HUES48 (cell line): ENCODE data around the gene MOV10.

Experiments
- H3K27ac ChIP-seq: one replicate; pipeline ENCODE4 v1.7.0; 2013; ENCODE audit warnings: low read depth, low read length, inconsistent platforms
- H3K27me3 ChIP-seq: 2 replicates; pipeline ENCODE4 v1.6.1; 2013; ENCODE audit warnings: mild to moderate bottlenecking, low read length; ENCODE audit not compliant: control insufficient read depth, insufficient read depth
- H3K36me3 ChIP-seq: 2 replicates; pipeline ENCODE4 v1.6.1; 2013; ENCODE audit warnings: low read length; ENCODE audit not compliant: control insufficient read depth, insufficient read depth
- H3K4me1 ChIP-seq: 2 replicates; pipeline ENCODE4 v1.6.1; 2013; ENCODE audit warnings: mild to moderate bottlenecking, low read length; ENCODE audit not compliant: control insufficient read depth, insufficient read depth
- H3K4me3 ChIP-seq: 2 replicates; pipeline ENCODE4 v1.5.1; 2013; ENCODE audit warnings: mild to moderate bottlenecking, low read depth, low read length
- H3K9ac ChIP-seq: 2 replicates; pipeline ENCODE4 v1.6.1; 2013; ENCODE audit warnings: mild to moderate bottlenecking, low read depth, low read length, moderate library complexity
- H3K9me3 ChIP-seq: 2 replicates; pipeline ENCODE4 v1.6.1; 2013; ENCODE audit warnings: low read length; ENCODE audit not compliant: control insufficient read depth, insufficient read depth

Gene MOV10

DNA sequence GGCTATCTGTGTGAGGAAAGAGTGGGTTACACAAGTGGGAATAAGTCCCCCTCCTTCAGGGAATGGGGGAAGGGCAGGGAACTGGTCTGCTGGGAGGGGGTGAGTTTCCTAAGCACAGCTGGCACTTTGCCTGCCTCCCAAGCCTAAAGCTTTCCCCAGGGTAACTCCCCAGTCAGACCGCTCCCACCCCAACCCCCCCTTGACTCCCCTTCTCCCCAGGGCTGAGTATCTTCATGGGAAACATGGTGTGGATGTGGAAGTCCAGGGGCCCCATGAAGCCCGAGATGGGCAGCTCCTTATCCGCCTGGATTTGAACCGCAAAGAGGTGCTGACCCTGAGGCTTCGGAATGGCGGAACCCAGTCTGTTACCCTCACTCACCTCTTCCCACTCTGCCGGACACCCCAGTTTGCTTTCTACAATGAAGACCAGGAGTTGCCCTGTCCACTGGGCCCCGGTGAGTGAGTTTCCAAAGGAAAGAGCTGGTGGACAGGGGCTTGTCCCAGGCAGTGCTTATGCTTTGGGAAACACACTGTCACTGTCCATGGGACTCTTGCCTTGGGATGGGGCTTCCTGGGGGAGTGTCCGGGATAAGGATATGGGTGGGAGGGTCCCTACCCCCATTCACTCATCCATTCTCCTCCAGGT is 14.9 kb downstream of the MOV10 start:
- Histone ChIP-seq H3K27me3 (no peaks in the 10 kb centered on the region), H3K36me3 (peaks cover 25% of the 10 kb centered on the region), H3K27ac (no peak overlapping the region), H3K9ac (no peak overlapping the region), H3K9me3 (no peaks in the 10 kb centered on the region), H3K4me3 (no peak overlapping the region), H3K4me1 (no peaks in the 10 kb centered on the region)

DNA sequence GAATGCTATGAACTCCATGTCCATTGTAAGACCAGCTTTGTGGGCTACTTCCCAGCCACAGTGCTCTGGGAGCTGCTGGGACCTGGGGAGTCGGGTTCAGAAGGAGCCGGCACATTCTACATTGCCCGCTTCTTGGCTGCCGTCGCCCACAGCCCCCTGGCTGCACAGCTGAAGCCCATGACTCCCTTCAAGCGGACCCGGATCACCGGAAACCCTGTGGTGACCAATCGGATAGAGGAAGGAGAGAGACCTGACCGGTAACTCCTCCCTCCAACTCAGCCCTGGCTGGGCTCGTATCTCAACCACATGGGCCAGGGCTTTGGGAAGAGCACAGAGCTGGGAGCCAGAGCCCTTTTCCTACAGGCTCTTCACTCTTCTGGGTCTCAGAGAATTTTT is 15.4 kb downstream of the MOV10 start:
- no peaks in the 10 kb centered on the region for H3K27me3 ChIP-seq
- no peaks in the 10 kb centered on the region for H3K4me1 ChIP-seq
- H3K4me3 ChIP-seq, result no peak overlapping the region
- no peak overlapping the region for H3K27ac ChIP-seq
- no peak overlapping the region for H3K9ac ChIP-seq
- no peaks in the 10 kb centered on the region for H3K9me3 ChIP-seq
- peaks cover 30% of the 10 kb centered on the region for H3K36me3 ChIP-seq

GRCh38 chr1:112692681-112693080 is 18.2 kb downstream of the MOV10 start:
- H3K9ac ChIP-seq, result no peak overlapping the region
- no peaks in the 10 kb centered on the region for H3K27me3 ChIP-seq
- no peaks in the 10 kb centered on the region for H3K4me1 ChIP-seq
- H3K36me3 ChIP-seq, result peaks cover 47% of the 10 kb centered on the region
- H3K27ac ChIP-seq, result no peak overlapping the region
- H3K9me3 ChIP-seq, result no peaks in the 10 kb centered on the region
- H3K4me3 ChIP-seq, result no peak overlapping the region

GRCh38 chr1:112693821-112694220 is 19.4 kb downstream of the MOV10 start:
- Histone ChIP-seq H3K4me1 (peaks cover 6% of the 10 kb centered on the region; the same call in 1 of the 2 replicates), H3K27ac (no peak overlapping the region), H3K9ac (no peak overlapping the region), H3K27me3 (peaks cover 5% of the 10 kb centered on the region; the same call in 1 of the 2 replicates), H3K9me3 (no peaks in the 10 kb centered on the region), H3K36me3 (peaks cover 54% of the 10 kb centered on the region), H3K4me3 (no peak overlapping the region)

- H3K36me3 ChIP-seq, result peaks cover 57% of the 10 kb centered on the region
- no peak overlapping the region for H3K27ac ChIP-seq
- no peak overlapping the region for H3K4me3 ChIP-seq
- peaks cover 8% of the 10 kb centered on the region for H3K27me3 ChIP-seq
- no peaks in the 10 kb centered on the region for H3K9me3 ChIP-seq
- no peak overlapping the region for H3K9ac ChIP-seq
- peaks cover 6% of the 10 kb centered on the region for H3K4me1 ChIP-seq
Observed at GRCh38 chr1:112694363-112694929, 20.0 kb downstream of the MOV10 start.

DNA sequence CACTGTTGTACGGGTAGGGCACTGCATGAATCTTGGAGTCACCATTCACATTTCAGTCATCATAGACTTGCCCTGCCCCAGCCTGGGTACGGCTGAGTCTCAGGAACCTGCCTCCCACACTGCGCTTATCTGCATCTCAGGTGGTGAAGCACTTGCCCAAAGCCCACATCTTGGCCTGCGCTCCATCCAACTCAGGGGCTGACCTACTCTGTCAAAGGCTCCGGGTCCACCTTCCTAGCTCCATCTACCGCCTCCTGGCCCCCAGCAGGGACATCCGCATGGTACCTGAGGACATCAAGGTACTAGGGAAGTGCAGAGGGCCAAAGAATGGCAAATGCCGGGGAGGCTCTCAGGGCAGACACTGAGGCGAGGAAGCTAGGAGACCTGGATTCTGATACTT is 20.8 kb downstream of the MOV10 start:
- H3K9me3 ChIP-seq, result no peaks in the 10 kb centered on the region
- peaks cover 64% of the 10 kb centered on the region for H3K36me3 ChIP-seq
- no peak overlapping the region for H3K9ac ChIP-seq

DNA sequence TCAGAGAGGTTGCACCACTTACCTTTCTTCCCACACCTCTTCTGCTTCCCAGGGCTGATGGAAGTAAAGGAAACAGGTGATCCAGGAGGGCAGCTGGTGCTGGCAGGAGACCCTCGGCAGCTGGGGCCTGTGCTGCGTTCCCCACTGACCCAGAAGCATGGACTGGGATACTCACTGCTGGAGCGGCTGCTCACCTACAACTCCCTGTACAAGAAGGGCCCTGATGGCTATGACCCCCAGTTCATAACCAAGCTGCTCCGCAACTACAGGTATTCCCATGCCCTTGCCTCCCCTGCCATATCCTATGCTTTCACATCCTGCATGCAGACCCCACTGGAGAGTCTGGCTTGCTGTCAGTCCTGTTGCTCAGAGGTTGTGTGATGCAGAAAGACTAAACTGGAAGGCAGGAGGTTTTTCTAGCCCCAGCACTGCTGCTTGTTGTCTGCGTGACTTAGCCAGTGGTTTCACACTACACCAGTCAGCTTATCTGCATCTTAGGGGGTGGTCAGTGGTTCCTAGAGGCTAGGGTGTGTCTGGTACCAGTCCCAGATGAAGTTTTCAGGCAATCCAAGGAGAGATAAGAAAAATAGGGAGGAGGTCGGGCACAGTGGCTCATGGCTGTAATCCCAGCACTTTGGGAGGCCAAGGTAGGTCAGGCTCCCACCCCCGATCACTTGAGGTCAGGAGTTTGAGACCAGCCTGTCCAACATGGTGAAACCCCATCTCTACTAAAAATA is 22.3 kb downstream of the MOV10 start:
- peaks cover 21% of the 10 kb centered on the region for H3K27me3 ChIP-seq
- H3K4me1 ChIP-seq, result peaks cover 27% of the 10 kb centered on the region
- no peaks in the 10 kb centered on the region for H3K9me3 ChIP-seq
- no peak overlapping the region for H3K9ac ChIP-seq
- no peak overlapping the region for H3K4me3 ChIP-seq
- no peak overlapping the region for H3K27ac ChIP-seq
- peaks cover 60% of the 10 kb centered on the region for H3K36me3 ChIP-seq

More for the DNA sequence above, 20.8 kb downstream of the MOV10 start:
- Histone ChIP-seq H3K4me1 (peaks cover 12% of the 10 kb centered on the region), H3K27ac (no peak overlapping the region), H3K4me3 (no peak overlapping the region), H3K27me3 (peaks cover 15% of the 10 kb centered on the region)

- H3K27ac ChIP-seq, result no peak overlapping the region
Observed at GRCh38 chr1:112697781-112698201, 23.3 kb downstream of the MOV10 start.

DNA sequence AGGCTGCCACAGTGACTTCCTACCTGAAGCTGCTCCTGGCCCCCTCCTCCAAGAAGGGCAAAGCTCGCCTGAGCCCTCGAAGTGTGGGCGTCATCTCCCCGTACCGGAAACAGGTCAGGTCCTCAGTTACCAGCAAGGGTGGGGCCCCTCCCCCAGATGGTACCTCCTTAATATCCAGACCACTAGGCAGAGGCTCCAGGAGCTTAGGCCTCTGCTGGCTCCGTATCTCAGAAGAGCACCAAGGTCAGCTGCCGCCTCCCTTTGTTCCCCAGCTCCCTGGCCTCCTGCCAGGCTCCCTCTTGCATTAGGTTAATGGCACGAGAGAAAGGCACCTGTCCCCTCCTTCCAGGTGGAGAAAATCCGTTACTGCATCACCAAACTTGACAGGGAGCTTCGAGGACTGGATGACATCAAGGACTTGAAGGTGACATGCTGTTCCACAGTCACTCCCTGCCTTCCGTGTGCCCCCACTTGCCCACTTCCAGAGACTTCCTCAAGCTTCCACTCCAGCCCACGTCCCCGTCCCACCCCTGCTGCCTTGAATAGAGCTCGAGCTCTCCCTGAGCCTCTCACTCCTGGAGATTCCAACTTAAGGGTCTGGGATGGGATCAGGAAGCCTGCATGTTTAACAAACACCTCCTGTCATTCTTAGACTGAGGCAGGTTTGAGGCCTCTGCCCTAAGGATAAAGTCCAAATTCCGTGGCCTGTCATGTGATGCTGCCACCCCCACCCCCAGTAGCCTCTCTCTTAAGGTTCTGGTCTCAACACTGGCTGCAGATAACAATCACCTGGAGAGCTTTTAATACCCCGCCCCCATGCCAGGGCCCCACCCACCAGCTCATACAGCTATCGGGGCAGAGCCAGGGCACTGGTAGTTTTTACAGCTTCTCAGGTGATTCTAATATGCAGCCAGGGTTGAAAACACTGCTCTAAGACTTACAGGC is 24.2 kb downstream of the MOV10 start:
- no peak overlapping the region for H3K9ac ChIP-seq
- H3K4me1 ChIP-seq, result peaks cover 29% of the 10 kb centered on the region
- peak overlapping the region; percentile 87 for H3K27ac ChIP-seq
- H3K9me3 ChIP-seq, result no peaks in the 10 kb centered on the region
- peaks cover 37% of the 10 kb centered on the region for H3K27me3 ChIP-seq
- peaks cover 51% of the 10 kb centered on the region for H3K36me3 ChIP-seq
- no peak overlapping the region for H3K4me3 ChIP-seq

More at GRCh38 chr1:112697781-112698201, 23.3 kb downstream of the MOV10 start:
- peaks cover 29% of the 10 kb centered on the region for H3K4me1 ChIP-seq
- H3K9me3 ChIP-seq, result no peaks in the 10 kb centered on the region
- H3K4me3 ChIP-seq, result no peak overlapping the region
- H3K36me3 ChIP-seq, result peaks cover 55% of the 10 kb centered on the region
- H3K9ac ChIP-seq, result no peak overlapping the region
- H3K27me3 ChIP-seq, result peaks cover 30% of the 10 kb centered on the region

DNA sequence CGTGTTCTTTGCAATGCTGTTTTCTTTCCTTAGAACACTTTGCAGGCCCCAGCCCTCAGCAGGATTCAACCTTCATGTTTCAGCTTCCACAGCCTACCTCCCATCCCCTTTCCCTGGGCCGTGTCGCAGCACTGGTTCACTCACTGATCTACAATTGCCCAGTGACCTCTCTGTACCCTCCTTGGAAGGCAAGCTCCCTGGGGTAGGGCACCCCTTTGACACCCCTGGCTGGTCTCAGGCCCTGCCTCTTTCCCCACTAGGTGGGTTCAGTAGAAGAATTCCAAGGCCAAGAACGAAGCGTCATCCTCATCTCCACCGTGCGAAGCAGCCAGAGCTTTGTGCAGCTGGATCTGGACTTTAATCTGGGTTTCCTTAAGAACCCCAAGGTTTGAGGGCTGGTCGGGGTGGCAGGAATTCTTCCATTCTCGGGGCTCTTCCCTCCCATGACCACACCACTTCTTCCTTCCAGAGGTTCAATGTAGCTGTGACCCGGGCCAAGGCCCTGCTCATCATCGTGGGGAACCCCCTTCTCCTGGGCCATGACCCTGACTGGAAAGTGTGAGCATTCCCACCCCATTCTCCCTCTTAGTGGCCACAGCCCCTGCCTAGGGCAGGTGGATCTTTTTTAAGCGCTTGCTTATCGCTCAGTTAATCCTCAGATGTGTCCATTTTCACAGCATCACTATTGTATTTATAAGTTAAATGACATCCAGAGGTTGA is 25.1 kb downstream of the MOV10 start:
- Histone ChIP-seq H3K9me3 (no peaks in the 10 kb centered on the region), H3K4me1 (peaks cover 33% of the 10 kb centered on the region), H3K27me3 (peaks cover 46% of the 10 kb centered on the region), H3K36me3 (peaks cover 41% of the 10 kb centered on the region), H3K27ac (peak overlapping the region; percentile 87), H3K9ac (no peak overlapping the region), H3K4me3 (no peak overlapping the region)
